ENCODE results near the gene KCNK5. TPM values are rescaled to one million over a fixed set of nuclear protein-coding genes. Genes with fewer than 3 reads are reported as not detected.

The KCNK5 gene
- polyA plus RNA-seq, 1 donor from 2014 or later: not detected

DNA sequence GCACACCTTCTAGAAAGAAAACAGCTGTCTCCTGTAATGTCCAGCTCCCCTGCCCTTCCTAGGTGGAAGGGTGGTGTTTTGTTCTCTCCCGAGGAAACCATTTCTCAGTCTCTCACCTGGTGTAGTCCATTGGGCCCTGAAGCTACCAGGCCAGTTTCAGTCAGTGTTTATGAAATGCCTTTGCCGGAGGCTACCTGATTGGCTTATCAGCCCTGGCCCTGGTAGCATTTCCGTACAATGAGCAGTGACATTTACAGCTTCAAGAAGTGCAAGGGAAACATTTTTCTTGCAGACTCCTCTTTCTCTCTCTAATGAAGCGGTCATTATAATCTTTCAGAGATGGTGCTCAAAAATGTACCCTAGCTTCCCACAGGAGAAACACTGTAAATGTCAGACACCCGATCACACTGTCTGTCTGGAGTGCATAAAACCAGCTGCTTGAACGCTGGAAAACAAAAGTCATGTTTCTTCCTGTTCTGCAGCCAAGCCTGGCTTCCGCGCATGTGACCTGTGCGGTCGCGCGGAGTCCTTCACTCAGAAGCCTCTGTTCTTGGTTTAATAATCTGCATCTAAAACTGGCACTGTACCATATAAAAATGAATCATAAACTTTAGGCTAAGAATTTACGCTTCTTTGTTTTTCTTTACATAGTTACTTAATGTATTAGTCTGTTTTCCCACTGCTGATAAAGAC is 85.9 kb downstream of the KCNK5 start:
- H3K36me3 ChIP-seq (ENCODE audit: insufficient read depth, low read length): no peaks in the 10 kb centered on the region
- H3K27me3 ChIP-seq (ENCODE audit: insufficient read depth, low read depth, low read length): no peaks in the 10 kb centered on the region
- no peak for TF ChIP-seq MXI1 (conservative IDR thresholded peaks at IDR 0.05; ENCODE audit: poor library complexity, severe bottlenecking)
- no peak for TF ChIP-seq EZH2 (IDR thresholded peaks at IDR 0.05; ENCODE audit: borderline replicate concordance, insufficient read depth, low read length, poor library complexity, severe bottlenecking)
- no peak for TF ChIP-seq POLR2AphosphoS5 (IDR thresholded peaks at IDR 0.05)
- TF ChIP-seq RAD21 (conservative IDR thresholded peaks at IDR 0.05): no peak
- TF ChIP-seq, protein P1, sequence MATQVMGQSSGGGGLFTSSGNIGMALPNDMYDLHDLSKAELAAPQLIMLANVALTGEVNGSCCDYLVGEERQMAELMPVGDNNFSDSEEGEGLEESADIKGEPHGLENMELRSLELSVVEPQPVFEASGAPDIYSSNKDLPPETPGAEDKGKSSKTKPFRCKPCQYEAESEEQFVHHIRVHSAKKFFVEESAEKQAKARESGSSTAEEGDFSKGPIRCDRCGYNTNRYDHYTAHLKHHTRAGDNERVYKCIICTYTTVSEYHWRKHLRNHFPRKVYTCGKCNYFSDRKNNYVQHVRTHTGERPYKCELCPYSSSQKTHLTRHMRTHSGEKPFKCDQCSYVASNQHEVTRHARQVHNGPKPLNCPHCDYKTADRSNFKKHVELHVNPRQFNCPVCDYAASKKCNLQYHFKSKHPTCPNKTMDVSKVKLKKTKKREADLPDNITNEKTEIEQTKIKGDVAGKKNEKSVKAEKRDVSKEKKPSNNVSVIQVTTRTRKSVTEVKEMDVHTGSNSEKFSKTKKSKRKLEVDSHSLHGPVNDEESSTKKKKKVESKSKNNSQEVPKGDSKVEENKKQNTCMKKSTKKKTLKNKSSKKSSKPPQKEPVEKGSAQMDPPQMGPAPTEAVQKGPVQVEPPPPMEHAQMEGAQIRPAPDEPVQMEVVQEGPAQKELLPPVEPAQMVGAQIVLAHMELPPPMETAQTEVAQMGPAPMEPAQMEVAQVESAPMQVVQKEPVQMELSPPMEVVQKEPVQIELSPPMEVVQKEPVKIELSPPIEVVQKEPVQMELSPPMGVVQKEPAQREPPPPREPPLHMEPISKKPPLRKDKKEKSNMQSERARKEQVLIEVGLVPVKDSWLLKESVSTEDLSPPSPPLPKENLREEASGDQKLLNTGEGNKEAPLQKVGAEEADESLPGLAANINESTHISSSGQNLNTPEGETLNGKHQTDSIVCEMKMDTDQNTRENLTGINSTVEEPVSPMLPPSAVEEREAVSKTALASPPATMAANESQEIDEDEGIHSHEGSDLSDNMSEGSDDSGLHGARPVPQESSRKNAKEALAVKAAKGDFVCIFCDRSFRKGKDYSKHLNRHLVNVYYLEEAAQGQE (IDR thresholded peaks at IDR 0.05; ENCODE audit: borderline replicate concordance): no peak
- no peak for TF ChIP-seq SMC3 (conservative IDR thresholded peaks at IDR 0.05; ENCODE audit: poor library complexity)
- TF ChIP-seq TAF1 (IDR thresholded peaks at IDR 0.05; ENCODE audit: low read depth): no peak
- no peak overlapping the region for H3K27ac ChIP-seq (ENCODE audit: low read length)
- no peak overlapping the region for H3K4me3 ChIP-seq (ENCODE audit: low read length)
- H3K9me3 ChIP-seq (ENCODE audit: low read length): no peaks in the 10 kb centered on the region
- no peaks in the 10 kb centered on the region for H4K20me1 ChIP-seq (ENCODE audit: insufficient read depth)
- H3K9me2 ChIP-seq (ENCODE audit: insufficient read depth, low read length): no peaks in the 10 kb centered on the region
- no peak overlapping the region for H3K9ac ChIP-seq (ENCODE audit: low read length)
- H3K79me2 ChIP-seq (replicated peaks; ENCODE audit: insufficient read depth, low read length): no peaks in the 10 kb centered on the region
- no peak overlapping the region for H3K4me2 ChIP-seq (ENCODE audit: low read length)
- no peaks in the 10 kb centered on the region for H3F3A ChIP-seq (ENCODE audit: insufficient read depth, low read length, poor library complexity, severe bottlenecking)
- H2AFZ ChIP-seq (ENCODE audit: low read depth, low read length): no peak overlapping the region

- Histone ChIP-seq H3K9ac (ENCODE audit: low read length) (no peak overlapping the region), H3K4me3 (ENCODE audit: low read length) (no peak overlapping the region), H3K79me2 (replicated peaks; ENCODE audit: insufficient read depth, low read length) (no peaks in the 10 kb centered on the region), H3K27me3 (ENCODE audit: insufficient read depth, low read depth, low read length) (no peaks in the 10 kb centered on the region), H3K4me2 (ENCODE audit: low read length) (no peak overlapping the region), H4K20me1 (ENCODE audit: insufficient read depth) (no peaks in the 10 kb centered on the region), H3F3A (ENCODE audit: insufficient read depth, low read length, poor library complexity, severe bottlenecking) (no peaks in the 10 kb centered on the region), H3K9me2 (ENCODE audit: insufficient read depth, low read length) (no peaks in the 10 kb centered on the region), H3K9me3 (ENCODE audit: low read length) (no peaks in the 10 kb centered on the region), H3K36me3 (ENCODE audit: insufficient read depth, low read length) (no peaks in the 10 kb centered on the region), H2AFZ (ENCODE audit: low read depth, low read length) (no peak overlapping the region), H3K27ac (ENCODE audit: low read length) (no peak overlapping the region)
- TF ChIP-seq, protein P1 (IDR thresholded peaks at IDR 0.05; ENCODE audit: borderline replicate concordance): no peak
- TF ChIP-seq EP300 (conservative IDR thresholded peaks at IDR 0.05; ENCODE audit: poor library complexity, severe bottlenecking) (no peak), POLR2AphosphoS5 (IDR thresholded peaks at IDR 0.05) (no peak)
These were observed 88.6 kb downstream of the KCNK5 start for GRCh38 chr6:39140556-39141167.

Other genes with a start within 250 kb of the KCNK5 start
- gene GLP1R, start 180.7 kb downstream of the KCNK5 start, polyA plus RNA-seq: 0.06 TPM in 1 of 2 replicates, not detected in the other
- gene SAYSD1, start 114.3 kb downstream of the KCNK5 start, polyA plus RNA-seq: 29.2 and 40.5 TPM in 2 replicates
- 0.67 TPM in 1 of 2 replicates, not detected in the other for gene KCNK17, start 84.9 kb upstream of the KCNK5 start, polyA plus RNA-seq
- not detected in 2 replicates for gene KCNK16, start 93.2 kb upstream of the KCNK5 start, polyA plus RNA-seq

Measured in neural cell (in vitro differentiated cells).